GM18873 (cell line): Measurements from ENCODE around the gene RASL12.
"Not testable (repeated sequence)": the region's sequence is repeated elsewhere in the genome, so short reads cannot be mapped to it uniquely, and the experiment has no call there.

Experiments
- ATAC-seq: cut with Tn5 transposase; IDR thresholded peaks from one replicate; pipeline ENCODE4 v1.9.1; 2021; ENCODE audit warnings: mild to moderate bottlenecking, moderate library complexity, moderate number of reproducible peaks; ENCODE audit not compliant: unreplicated experiment, low FRiP score

RASL12 gene

GRCh38 chr15:65032801-65033537 lies 34.8 kb downstream of the RASL12 start:
- no peak for ATAC-seq

- ATAC-seq: no peak
Observed at GRCh38 chr15:65029736-65030208, 38.0 kb downstream of the RASL12 start.

GRCh38 chr15:65028921-65029735 lies 38.7 kb downstream of the RASL12 start, which contains the start of gene MTFMT:
Gene MTFMT, minus strand, starts transcription at chr15:65029639. Its CDS starts 26 bp downstream, at chr15:65029613.
- ATAC-seq: no peak

DNA sequence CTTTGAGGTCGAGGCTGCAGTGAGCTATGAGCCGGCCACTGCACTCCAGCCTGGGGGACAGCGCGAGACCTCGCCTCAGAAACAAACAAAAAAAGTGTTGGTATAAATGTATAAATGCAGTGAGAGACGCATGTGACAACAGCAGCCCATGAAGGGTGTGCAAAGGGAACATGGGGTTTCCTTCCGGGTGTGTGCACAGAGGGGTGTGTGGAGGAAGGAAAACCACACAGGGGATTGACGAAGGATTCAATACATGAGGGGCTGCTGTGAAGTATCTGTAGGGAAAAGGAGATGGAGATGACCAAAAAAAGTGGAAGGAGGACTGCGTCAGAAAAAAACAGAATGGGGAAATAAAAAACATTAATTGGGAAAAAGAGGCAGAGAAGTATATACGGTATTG lies 39.5 kb downstream of the RASL12 start:
- no peak for ATAC-seq

GRCh38 chr15:65027593-65027992 lies 40.2 kb downstream of the RASL12 start:
- ATAC-seq: no peak

GRCh38 chr15:65026756-65027155 lies 41.0 kb downstream of the RASL12 start:
- ATAC-seq: no peak

- no peak for ATAC-seq
Observed at GRCh38 chr15:65021488-65021887, 46.3 kb downstream of the RASL12 start.

GRCh38 chr15:65020419-65020818 lies 47.4 kb downstream of the RASL12 start:
- no peak for ATAC-seq

DNA sequence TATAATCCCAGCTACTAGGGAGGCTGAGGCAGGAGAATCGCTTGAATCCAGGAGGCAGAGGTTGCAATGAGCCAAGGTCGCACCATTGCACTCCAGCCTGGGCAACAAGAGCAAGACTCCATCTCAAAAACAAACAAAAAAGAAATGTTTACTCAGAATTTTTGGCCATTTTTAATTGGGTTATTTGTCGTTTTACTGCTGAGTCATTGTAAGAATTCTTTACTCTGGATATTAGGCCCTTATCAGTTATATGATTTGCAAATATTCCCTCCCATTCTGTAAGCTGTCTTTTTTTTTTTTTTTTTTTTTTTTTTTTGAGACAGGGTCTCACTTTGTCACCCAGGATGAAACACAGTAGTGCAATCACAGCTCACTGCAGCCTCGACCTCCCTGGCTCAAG lies 56.6 kb downstream of the RASL12 start:
- ATAC-seq: not testable (repeated sequence)

DNA sequence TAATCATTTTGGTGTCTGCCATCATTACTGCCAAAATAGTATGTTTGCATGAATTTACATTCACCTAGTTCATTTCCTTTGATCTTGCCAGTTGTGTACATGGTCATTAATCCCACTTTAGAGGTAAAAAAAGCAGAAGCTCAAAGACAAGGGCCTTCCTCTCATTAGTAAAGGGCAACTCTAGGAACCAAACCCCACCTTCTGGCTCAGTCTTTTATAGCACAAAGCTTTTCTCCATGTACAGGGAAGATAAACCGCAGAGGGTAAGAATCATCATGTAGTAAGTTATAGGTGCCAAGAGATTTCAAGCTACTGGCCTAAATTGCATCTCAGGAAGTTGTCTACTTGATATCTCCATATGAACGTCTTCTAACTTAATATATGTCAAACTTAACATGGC lies 58.8 kb downstream of the RASL12 start:
- ATAC-seq: no peak

GRCh38 chr15:65006876-65007275 lies 60.9 kb downstream of the RASL12 start:
- no peak for ATAC-seq

- no peak for ATAC-seq
Observed at GRCh38 chr15:65004993-65005392, 62.8 kb downstream of the RASL12 start.
